ENCODE results near the gene TAF6.

GRCh38 chr7:100066953-100067352, 52.2 kb downstream of the TAF6 start:
- TF ChIP-seq CTCF (tag by site-specific recombination; IDR thresholded peaks at IDR 0.05) (no peak), ZNF311 (tag by site-specific recombination; IDR thresholded peaks at IDR 0.05; ENCODE audit: borderline replicate concordance) (no peak), ZNF391 (tag by site-specific recombination; IDR thresholded peaks at IDR 0.05; ENCODE audit: borderline replicate concordance, low read depth) (no peak), ZNF146 (tag by site-specific recombination; IDR thresholded peaks at IDR 0.05) (no peak), ZNF561 (tag by site-specific recombination; IDR thresholded peaks at IDR 0.05; ENCODE audit: borderline replicate concordance) (no peak), ZNF654 (tag by site-specific recombination; IDR thresholded peaks at IDR 0.05; ENCODE audit: low read depth) (no peak), ZBTB7A (tag by site-specific recombination; IDR thresholded peaks at IDR 0.05; ENCODE audit: low read depth) (no peak), FEZF1 (tag by site-specific recombination; IDR thresholded peaks at IDR 0.05) (no peak), ZBTB26 (tag by site-specific recombination; optimal IDR thresholded peaks at IDR 0.05) (no peak), ZNF596 (tag by site-specific recombination; IDR thresholded peaks at IDR 0.05) (no peak), ZFP3 (tag by site-specific recombination; IDR thresholded peaks at IDR 0.05; ENCODE audit: low read depth) (no peak), REST (tag by site-specific recombination; IDR thresholded peaks at IDR 0.05) (no peak), ZNF610 (tag by site-specific recombination; IDR thresholded peaks at IDR 0.05; ENCODE audit: borderline replicate concordance) (no peak)

All from HEK293 (cell line).